Mesothelial cell of epicardium (in vitro differentiated cells): ENCODE measurements around the gene CD226. TPM values are rescaled to one million over a fixed set of nuclear protein-coding genes. Genes with fewer than 3 reads are reported as not detected.
"Not testable (repeated sequence)": the region's sequence is repeated elsewhere in the genome, so short reads cannot be mapped to it uniquely, and the experiment has no call there.

Experiments used
- DNase-seq, 2 experiments: peaks; one replicate each; pipeline ENCODE4 v3.0.0; 2021; ENCODE audit warnings: low spot score in 2 of 2; ENCODE audit not compliant: unreplicated experiment in 2 of 2
- H3K27ac Mint-ChIP-seq: 2 replicates; pipeline ENCODE4 v1.8.0; 2021; ENCODE audit warnings: mixed read lengths
- H3K27me3 Mint-ChIP-seq: 2 replicates; pipeline ENCODE4 v1.8.0; 2021; ENCODE audit warnings: low read depth, mixed read lengths
- H3K36me3 Mint-ChIP-seq: 2 replicates; pipeline ENCODE4 v1.8.0; 2021; ENCODE audit warnings: mixed read lengths
- H3K4me1 Mint-ChIP-seq: 2 replicates; pipeline ENCODE4 v1.8.0; 2021; ENCODE audit warnings: mixed read lengths
- H3K4me3 Mint-ChIP-seq: 2 replicates; pipeline ENCODE4 v1.8.0; 2021; ENCODE audit warnings: mild to moderate bottlenecking, moderate library complexity, mixed read lengths
- H3K9me3 Mint-ChIP-seq: 2 replicates; pipeline ENCODE4 v1.8.0; 2021; ENCODE audit warnings: mixed read lengths
- total RNA-seq: library from RNA; stranded (reverse); gene quantifications from 3 replicates; pipeline ENCODE4 v1.2.1, GENCODE V29; 2021
- TF ChIP-seq, protein P1 (sequence below): fragments of 200-600 bp; sonication (generic); IDR thresholded peaks from one replicate; pipeline ENCODE4 v1.5.0; 2021; ENCODE audit warnings: antibody characterized with exemption; ENCODE audit not compliant: unreplicated experiment

Gene CD226
- total RNA-seq, 1 donor from 2014 or later, result 0.31 TPM

DNA sequence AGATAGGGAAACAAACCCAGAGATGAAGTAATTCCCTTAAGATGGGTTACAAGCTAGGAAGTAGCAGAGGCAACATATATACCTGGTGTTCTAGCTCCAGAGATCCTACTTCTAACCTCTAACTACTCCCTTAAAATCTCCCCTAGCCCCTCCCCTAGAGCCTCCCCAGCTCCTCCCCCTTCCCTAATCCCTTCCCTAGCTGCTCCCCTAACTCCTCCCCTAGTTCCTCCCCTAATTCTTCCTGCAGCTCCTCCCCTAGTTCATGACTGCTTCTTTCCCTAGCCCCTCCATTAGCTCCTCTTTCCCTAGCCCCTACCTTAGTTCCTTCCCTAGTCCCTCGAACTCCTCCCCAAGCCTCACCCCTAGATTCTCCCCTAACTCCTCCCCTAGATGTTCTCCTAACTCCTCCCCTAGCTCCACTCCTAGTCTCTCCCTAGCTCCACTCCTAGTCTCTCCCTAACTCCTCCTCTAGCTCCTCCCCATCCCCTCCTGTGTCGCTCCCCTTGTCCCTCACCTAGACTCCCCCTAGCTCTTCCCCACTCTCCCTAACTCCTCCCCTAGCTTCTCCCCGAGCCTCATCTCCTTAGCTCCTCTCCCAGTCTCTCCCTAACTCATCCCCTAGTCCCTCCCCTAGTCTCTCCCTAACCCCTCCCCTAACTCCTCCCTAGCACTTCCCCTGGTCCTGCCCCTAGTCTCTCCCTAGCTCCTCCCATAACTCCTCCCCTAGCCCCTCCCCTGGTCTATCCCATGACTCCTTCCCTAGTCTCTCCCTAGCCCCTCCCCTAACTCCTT is 108.9 kb downstream of the CD226 start:
- Mint-ChIP-seq H3K9me3 (no peaks in the 10 kb centered on the region), H3K4me3 (no peak overlapping the region), H3K27me3 (peaks cover 3% of the 10 kb centered on the region), H3K4me1 (no peaks in the 10 kb centered on the region), H3K27ac (no peak overlapping the region), H3K36me3 (no peaks in the 10 kb centered on the region)
- TF ChIP-seq, protein P1, sequence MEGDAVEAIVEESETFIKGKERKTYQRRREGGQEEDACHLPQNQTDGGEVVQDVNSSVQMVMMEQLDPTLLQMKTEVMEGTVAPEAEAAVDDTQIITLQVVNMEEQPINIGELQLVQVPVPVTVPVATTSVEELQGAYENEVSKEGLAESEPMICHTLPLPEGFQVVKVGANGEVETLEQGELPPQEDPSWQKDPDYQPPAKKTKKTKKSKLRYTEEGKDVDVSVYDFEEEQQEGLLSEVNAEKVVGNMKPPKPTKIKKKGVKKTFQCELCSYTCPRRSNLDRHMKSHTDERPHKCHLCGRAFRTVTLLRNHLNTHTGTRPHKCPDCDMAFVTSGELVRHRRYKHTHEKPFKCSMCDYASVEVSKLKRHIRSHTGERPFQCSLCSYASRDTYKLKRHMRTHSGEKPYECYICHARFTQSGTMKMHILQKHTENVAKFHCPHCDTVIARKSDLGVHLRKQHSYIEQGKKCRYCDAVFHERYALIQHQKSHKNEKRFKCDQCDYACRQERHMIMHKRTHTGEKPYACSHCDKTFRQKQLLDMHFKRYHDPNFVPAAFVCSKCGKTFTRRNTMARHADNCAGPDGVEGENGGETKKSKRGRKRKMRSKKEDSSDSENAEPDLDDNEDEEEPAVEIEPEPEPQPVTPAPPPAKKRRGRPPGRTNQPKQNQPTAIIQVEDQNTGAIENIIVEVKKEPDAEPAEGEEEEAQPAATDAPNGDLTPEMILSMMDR, result no peak
- DNase-seq, result no peak

DNA sequence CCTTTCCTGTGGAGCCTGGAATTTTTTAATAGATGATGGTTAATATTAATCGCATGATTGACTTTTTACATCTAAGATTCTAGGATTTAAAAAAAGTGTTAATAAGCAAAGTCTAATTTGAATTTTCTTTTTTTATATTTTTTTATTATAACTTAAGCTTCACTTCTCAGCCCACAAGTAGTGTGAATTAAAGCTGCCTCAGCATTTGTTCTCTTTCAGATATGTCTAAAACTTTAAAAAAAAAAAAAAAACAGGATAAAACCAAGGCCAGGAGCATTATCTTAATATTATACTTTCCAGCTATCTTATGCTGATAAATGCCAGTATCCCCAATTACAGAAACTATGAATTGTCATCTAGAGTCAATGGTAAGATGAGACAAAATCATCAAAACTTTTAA is 109.7 kb downstream of the CD226 start:
- H3K4me3 Mint-ChIP-seq, result no peak overlapping the region
- no peak for DNase-seq
- no peaks in the 10 kb centered on the region for H3K9me3 Mint-ChIP-seq
- no peaks in the 10 kb centered on the region for H3K36me3 Mint-ChIP-seq
- H3K4me1 Mint-ChIP-seq, result no peaks in the 10 kb centered on the region
- H3K27ac Mint-ChIP-seq, result no peak overlapping the region
- TF ChIP-seq, protein P1, result no peak
- H3K27me3 Mint-ChIP-seq, result peaks cover 3% of the 10 kb centered on the region

DNA sequence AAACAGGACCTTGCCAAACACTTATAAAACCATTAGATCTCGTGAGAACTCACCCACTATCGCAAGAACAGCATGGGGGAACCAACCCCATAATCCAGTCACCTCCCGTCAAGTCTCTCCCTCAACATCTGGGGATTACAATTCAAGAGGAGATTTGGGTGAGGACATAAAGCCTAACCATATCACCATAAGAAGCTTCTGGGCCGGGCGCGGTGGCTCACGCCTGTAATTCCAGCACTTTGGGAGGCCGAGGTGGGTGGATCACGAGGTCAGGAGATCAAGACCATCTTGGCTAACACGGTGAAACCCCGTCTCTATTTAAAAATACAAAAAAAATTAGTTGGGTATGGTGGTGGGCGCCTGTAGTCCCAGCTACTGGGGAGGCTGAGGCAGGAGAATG is 112.7 kb downstream of the CD226 start:
- H3K36me3 Mint-ChIP-seq, H3K4me1 Mint-ChIP-seq, H3K27ac Mint-ChIP-seq, H3K9me3 Mint-ChIP-seq, DNase-seq, H3K4me3 Mint-ChIP-seq, H3K27me3 Mint-ChIP-seq: not testable (repeated sequence)

DNA sequence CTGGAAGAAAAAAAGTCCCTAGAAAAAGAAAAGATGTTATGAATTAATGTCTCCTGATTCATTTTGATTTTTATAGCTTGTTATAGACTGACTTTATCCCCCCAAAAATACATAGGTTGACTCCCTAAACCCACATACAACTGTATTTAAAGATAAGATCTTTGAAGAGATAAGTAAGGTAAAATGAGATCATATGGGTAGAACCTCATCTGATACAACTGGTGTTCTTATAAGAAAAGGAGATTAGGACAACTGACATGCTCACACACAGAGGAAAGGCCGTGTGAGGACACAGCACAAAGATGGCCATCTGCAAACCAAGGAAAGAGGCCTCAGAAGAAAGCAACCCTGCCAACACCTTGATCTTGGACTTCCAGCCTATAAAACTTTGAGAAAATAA is 117.5 kb downstream of the CD226 start:
- no peak for DNase-seq
- H3K4me3 Mint-ChIP-seq, result no peak overlapping the region

DNA sequence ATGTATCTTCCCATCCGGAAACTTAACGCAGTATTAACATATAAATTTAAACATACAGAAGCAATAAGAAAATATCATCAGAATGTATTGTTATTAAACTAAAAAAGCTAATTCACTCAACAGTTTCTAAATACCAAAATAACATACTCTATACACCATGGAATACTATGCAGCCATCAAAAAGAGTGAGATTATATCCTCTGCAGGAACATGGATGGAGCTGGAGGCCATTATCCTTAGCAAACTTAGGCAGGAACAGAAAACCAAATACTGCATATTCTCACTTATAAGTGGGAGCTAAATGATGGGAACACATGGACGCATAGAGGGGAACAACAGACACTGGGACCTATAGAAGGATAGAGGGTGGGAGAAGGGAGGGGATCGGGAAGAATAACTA is 127.1 kb downstream of the CD226 start:
- DNase-seq, result no peak
- Mint-ChIP-seq H3K4me3 (no peak overlapping the region), H3K27ac (no peak overlapping the region), H3K27me3 (peaks cover 25% of the 10 kb centered on the region), H3K9me3 (peaks cover 8% of the 10 kb centered on the region), H3K4me1 (no peaks in the 10 kb centered on the region), H3K36me3 (no peaks in the 10 kb centered on the region)
- TF ChIP-seq, protein P1, result no peak

More for the DNA sequence above, 117.5 kb downstream of the CD226 start:
- Mint-ChIP-seq H3K27me3 (no peaks in the 10 kb centered on the region), H3K27ac (no peak overlapping the region), H3K36me3 (no peaks in the 10 kb centered on the region), H3K4me1 (no peaks in the 10 kb centered on the region), H3K9me3 (no peaks in the 10 kb centered on the region)
- TF ChIP-seq, protein P1, result no peak

DNA sequence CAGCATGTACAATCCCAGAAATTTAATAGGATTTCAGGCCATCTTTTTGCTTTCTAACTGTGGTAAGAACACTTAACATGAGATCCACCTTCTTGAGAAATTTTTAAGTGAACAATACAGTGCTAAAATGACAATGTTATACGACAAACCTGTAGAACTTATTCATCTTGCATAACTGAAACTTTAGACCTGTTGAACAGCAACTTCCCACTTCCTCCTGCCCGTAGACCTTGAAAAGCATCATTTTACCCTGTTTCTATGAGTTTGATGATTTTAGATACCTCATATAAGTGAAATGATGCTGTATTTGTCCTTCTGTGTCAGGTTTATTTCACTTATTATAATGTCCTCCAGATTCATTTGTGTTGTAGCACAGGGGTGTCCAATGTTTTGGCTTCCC is 128.2 kb downstream of the CD226 start:
- H3K9me3 Mint-ChIP-seq, result peaks cover 8% of the 10 kb centered on the region
- H3K36me3 Mint-ChIP-seq, result no peaks in the 10 kb centered on the region
- H3K27ac Mint-ChIP-seq, result no peak overlapping the region
- peaks cover 9% of the 10 kb centered on the region for H3K4me1 Mint-ChIP-seq
- peaks cover 25% of the 10 kb centered on the region for H3K27me3 Mint-ChIP-seq
- H3K4me3 Mint-ChIP-seq, result no peak overlapping the region
- TF ChIP-seq, protein P1, result no peak
- DNase-seq, result no peak
